Activated gamma-delta T cell treated with Interleukin-2 at 50 U/mL for 16 hours (primary cell): Measurements from ENCODE around the gene NPPB.
"Not testable (repeated sequence)": the region's sequence is repeated elsewhere in the genome, so short reads cannot be mapped to it uniquely, and the experiment has no call there.

Source experiments
- DNase-seq: peaks from one replicate; pipeline ENCODE4 v3.0.0-alpha.2; 2020

Gene NPPB

GRCh38 chr1:11858613-11858967 lies at the start of gene NPPB:
NPPB (minus strand) TSS chr1:11858945; CDS start chr1:11858833, 112 bp downstream.
- DNase-seq, result no peak

GRCh38 chr1:11908095-11908675 lies 49.4 kb upstream of the NPPB start:
- peak; percentile 54 for DNase-seq

- DNase-seq, result peak; percentile 93
Measured at GRCh38 chr1:11907275-11908094, 48.7 kb upstream of the NPPB start.

- no peak for DNase-seq
Measured at GRCh38 chr1:11906870-11907269, 48.1 kb upstream of the NPPB start.

GRCh38 chr1:11904978-11905377 lies 46.2 kb upstream of the NPPB start:
- no peak for DNase-seq

- not testable (repeated sequence) for DNase-seq
Measured at GRCh38 chr1:11904156-11904555, 45.4 kb upstream of the NPPB start.

GRCh38 chr1:11903210-11903609 lies 44.5 kb upstream of the NPPB start:
- DNase-seq, result no peak

- DNase-seq, result not testable (repeated sequence)
Measured at GRCh38 chr1:11901446-11901845, 42.7 kb upstream of the NPPB start.

GRCh38 chr1:11898831-11899467 lies 40.2 kb upstream of the NPPB start:
- no peak for DNase-seq

GRCh38 chr1:11898086-11898785 lies 39.5 kb upstream of the NPPB start:
- no peak for DNase-seq

GRCh38 chr1:11894501-11894900 lies 35.8 kb upstream of the NPPB start:
- not testable (repeated sequence) for DNase-seq

GRCh38 chr1:11893907-11894251 lies 35.1 kb upstream of the NPPB start:
- peak; percentile 63 for DNase-seq

GRCh38 chr1:11891433-11892186 lies 32.9 kb upstream of the NPPB start:
- no peak for DNase-seq

GRCh38 chr1:11888877-11889208 lies 30.1 kb upstream of the NPPB start:
- DNase-seq, result no peak

- DNase-seq, result no peak
Measured at GRCh38 chr1:11888206-11888876, 29.6 kb upstream of the NPPB start.

GRCh38 chr1:11887666-11888007 lies 28.9 kb upstream of the NPPB start:
- no peak for DNase-seq

- no peak for DNase-seq
Measured at GRCh38 chr1:11886986-11887665, 28.4 kb upstream of the NPPB start.

GRCh38 chr1:11885916-11886315 lies 27.2 kb upstream of the NPPB start:
- DNase-seq, result no peak

- no peak for DNase-seq
Measured at GRCh38 chr1:11882814-11883538, 24.2 kb upstream of the NPPB start.

- no peak for DNase-seq
Measured at GRCh38 chr1:11881749-11882441, 23.1 kb upstream of the NPPB start.
